HepG2 (cell line): ENCODE results near the gene ZFP64. TPM values are rescaled to one million over a fixed set of nuclear protein-coding genes. Genes with fewer than 3 reads are reported as not detected.
A peak's percentile ranks its signal among the peaks of the same experiment; 100 is the strongest.

ENCODE experiments used
- EP300 ChIP-seq, 3 experiments: sonication (generic) in 1 of 3; formaldehyde crosslinking in 1 of 3; IDR thresholded peaks; 2 replicates each; pipeline versions ENCODE4 v1.5.1 to v1.6.1; 2011 to 2020; ENCODE audit warnings: low read depth in 2 of 3, low read length in 2 of 3, borderline replicate concordance in 1 of 3, improper control_type of control experiment in 1 of 3, mild to moderate bottlenecking in 1 of 3, missing genetic modification reagents in 1 of 3, moderate library complexity in 1 of 3
- HNRNPLL ChIP-seq: fragments of 200-400 bp; formaldehyde crosslinking; IDR thresholded peaks from 2 replicates; pipeline ENCODE4 v1.6.1; 2017; ENCODE audit warnings: mild to moderate bottlenecking, low read depth, low read length; ENCODE audit not compliant: poor library complexity, severe bottlenecking
- HOXA3 ChIP-seq: sonication (generic); formaldehyde crosslinking; IDR thresholded peaks from 2 replicates; pipeline ENCODE4 v1.5.0; 2020; ENCODE audit warnings: missing genetic modification reagents
- HOXA5 ChIP-seq: sonication (generic); formaldehyde crosslinking; IDR thresholded peaks from 2 replicates; pipeline ENCODE4 v1.4.0; 2020; ENCODE audit warnings: missing genetic modification reagents
- NRL ChIP-seq: sonication (generic); formaldehyde crosslinking; IDR thresholded peaks from 2 replicates; pipeline ENCODE4 v1.5.0; 2020; ENCODE audit warnings: missing genetic modification reagents, mild to moderate bottlenecking, moderate library complexity, borderline replicate concordance
- REL ChIP-seq: sonication (generic); formaldehyde crosslinking; conservative IDR thresholded peaks from 2 replicates; pipeline ENCODE4 v1.8.0; 2022; ENCODE audit warnings: mild to moderate bottlenecking, missing genetic modification reagents, moderate library complexity
- SNAPC2 ChIP-seq: sonication (generic); formaldehyde crosslinking; IDR thresholded peaks from 2 replicates; pipeline ENCODE4 v1.8.1; 2022; ENCODE audit warnings: mild to moderate bottlenecking, missing genetic modification reagents
- SP1 ChIP-seq, 2 experiments: fragments of 450-650 bp in 1 of 2; sonication (generic) in 1 of 2; formaldehyde crosslinking in 1 of 2; IDR thresholded peaks; 2 replicates each; pipeline versions ENCODE4 v1.4.0 to v1.6.1; 2016 to 2020; ENCODE audit warnings: missing genetic modification reagents in 1 of 2
- SYNCRIP ChIP-seq: fragments of 200-400 bp; formaldehyde crosslinking; IDR thresholded peaks from 2 replicates; pipeline ENCODE4 v1.6.1; 2018; ENCODE audit warnings: mild to moderate bottlenecking, low read depth, low read length; ENCODE audit not compliant: insufficient read depth
- TRIM22 ChIP-seq: fragments of 450-650 bp; IDR thresholded peaks from 2 replicates; pipeline ENCODE4 v1.6.1; 2017
- ZBTB2 ChIP-seq: sonication (generic); formaldehyde crosslinking; IDR thresholded peaks from 2 replicates; pipeline ENCODE4 v1.8.0; 2022; ENCODE audit warnings: low read depth, missing genetic modification reagents
- ZFP41 ChIP-seq: sonication (generic); formaldehyde crosslinking; IDR thresholded peaks from 2 replicates; pipeline ENCODE4 v1.4.0; 2020; ENCODE audit warnings: mild to moderate bottlenecking, missing genetic modification reagents, borderline replicate concordance
- ZNF326 ChIP-seq: sonication (generic); formaldehyde crosslinking; IDR thresholded peaks from 2 replicates; pipeline ENCODE4 v1.4.0; 2020; ENCODE audit warnings: missing genetic modification reagents, borderline replicate concordance
- ZNF431 ChIP-seq: sonication (generic); formaldehyde crosslinking; IDR thresholded peaks from 2 replicates; pipeline ENCODE4 v1.9.0; 2022; ENCODE audit warnings: missing genetic modification reagents, low read depth, mild to moderate bottlenecking, borderline replicate concordance
- ZNF558 ChIP-seq: sonication (generic); formaldehyde crosslinking; IDR thresholded peaks from 2 replicates; pipeline ENCODE4 v1.9.0; 2022; ENCODE audit warnings: mild to moderate bottlenecking, missing genetic modification reagents, borderline replicate concordance
- ZNF567 ChIP-seq: sonication (generic); formaldehyde crosslinking; IDR thresholded peaks from 2 replicates; pipeline ENCODE4 v1.8.1; 2023; ENCODE audit warnings: mild to moderate bottlenecking, missing genetic modification reagents, borderline replicate concordance
- ZNF615 ChIP-seq: sonication (generic); formaldehyde crosslinking; IDR thresholded peaks from 2 replicates; pipeline ENCODE4 v1.5.0; 2020; ENCODE audit warnings: mild to moderate bottlenecking, missing genetic modification reagents, borderline replicate concordance
- ZNF790 ChIP-seq: sonication (generic); formaldehyde crosslinking; IDR thresholded peaks from 2 replicates; pipeline ENCODE4 v1.8.0; 2022; ENCODE audit warnings: missing genetic modification reagents, mild to moderate bottlenecking, borderline replicate concordance
- ZSCAN5A ChIP-seq: sonication (generic); formaldehyde crosslinking; IDR thresholded peaks from 2 replicates; pipeline ENCODE4 v1.8.0; 2022; ENCODE audit warnings: mild to moderate bottlenecking, missing genetic modification reagents, borderline replicate concordance
- polyA plus RNA-seq, 8 experiments: library from polyadenylated mRNA; depleted of rRNA in 3 of 8; stranded (reverse) in 7 of 8; unstranded in 1 of 8; fragments of >200 nt; fragmentation: Illumina TruSeq in 4 of 8; extraction: Trizol in 4 of 8; gene quantifications; 2 replicates each; pipeline versions ENCODE4 v1.2.1 to v1.2.3, GENCODE V29; 2011 to 2016; ENCODE audit warnings: low read depth in 4 of 8, missing spikeins in 1 of 8, mixed read lengths in 1 of 8; ENCODE audit not compliant: insufficient read depth in 1 of 8
- total RNA-seq, 5 experiments: library from RNA; depleted of rRNA; stranded (reverse); fragments of >200 nt; fragmentation: Illumina TruSeq; extraction: Trizol; gene quantifications; 2 replicates each; pipeline ENCODE4 v1.2.3, GENCODE V29; 2016; ENCODE audit warnings: low read depth in 1 of 5
- TF ChIP-seq, protein P1 (sequence below): IDR thresholded peaks from 2 replicates; pipeline ENCODE4 v1.6.1; 2016; ENCODE audit warnings: low read depth, borderline replicate concordance

Gene ZFP64
- total and polyA plus RNA-seq, 2 of the 13 experiments (the other 11 are each of a cell fraction or from before 2014, with no cell fraction given) = 12.0 to 24.3 TPM

GRCh38 chr20:52191916-52192718, 538 bp upstream of the ZFP64 start (continued):
- TF ChIP-seq NRL = peak; percentile 31; the same call in 1 of the 2 replicates
- peak; percentile 84; the same call in 1 of the 2 replicates for TF ChIP-seq ZSCAN5A
- no peak for TF ChIP-seq REL
- TF ChIP-seq HOXA5 = no peak
- no peak for TF ChIP-seq TRIM22
- TF ChIP-seq, protein P1, sequence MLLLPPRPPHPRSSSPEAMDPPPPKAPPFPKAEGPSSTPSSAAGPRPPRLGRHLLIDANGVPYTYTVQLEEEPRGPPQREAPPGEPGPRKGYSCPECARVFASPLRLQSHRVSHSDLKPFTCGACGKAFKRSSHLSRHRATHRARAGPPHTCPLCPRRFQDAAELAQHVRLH (CRISPR knock-in tag) = peak; percentile 77; the same call in 1 of the 2 replicates
- no peak for TF ChIP-seq SP1 (IDR thresholded peaks at IDR 0.05)
- no peak; the same call in 1 of the 2 replicates for TF ChIP-seq SP1 (CRISPR knock-in tag; IDR thresholded peaks at IDR 0.05)
- no peak for TF ChIP-seq ZNF326 (CRISPR knock-in tag)
- TF ChIP-seq SYNCRIP = no peak
- no peak for TF ChIP-seq ZNF615
- peak; percentile 84 for TF ChIP-seq HNRNPLL
- TF ChIP-seq ZFP41 (CRISPR knock-in tag) = peak; percentile 88; the same call in 1 of the 2 replicates
- TF ChIP-seq ZNF567 (CRISPR knock-in tag) = peak; percentile 67; the same call in 1 of the 2 replicates
- TF ChIP-seq SNAPC2 (CRISPR knock-in tag) = peak; percentile 83
- no peak; the same call in 1 of the 2 replicates for TF ChIP-seq HOXA3
- TF ChIP-seq ZBTB2 = no peak; the same call in 1 of the 2 replicates
- TF ChIP-seq ZNF558 (CRISPR knock-in tag) = no peak; the same call in 1 of the 2 replicates
- TF ChIP-seq ZNF790 = no peak
- TF ChIP-seq ZNF431 = no peak
- peak in 1 of 2 experiments; percentile 7; a peak in 2 of 4 replicates for TF ChIP-seq EP300 (IDR thresholded peaks at IDR 0.05; ENCODE audit: low read depth in 2 of 2, low read length in 2 of 2)
- no peak for TF ChIP-seq EP300 (CRISPR knock-in tag; IDR thresholded peaks at IDR 0.05; ENCODE audit: borderline replicate concordance)
